ENCODE data around the gene C1QTNF6.

- TF ChIP-seq ATF3 (IDR thresholded peaks at IDR 0.05) (no peak), EZH2 (IDR thresholded peaks at IDR 0.05) (no peak), POLR2A (IDR thresholded peaks at IDR 0.05; ENCODE audit: borderline replicate concordance, extremely low read depth, insufficient read depth, insufficient read length) (no peak), CTCF (IDR thresholded peaks at IDR 0.05 in 2 of 3, conservative IDR thresholded peaks at IDR 0.05 in 1 of 3; ENCODE audit: borderline replicate concordance in 1 of 3, insufficient read depth in 1 of 3, low read depth in 2 of 3, low read length in 2 of 3) (peak in 2 of 3 experiments; percentile 12 to 26; a peak in 2 of 6 replicates), POLR2AphosphoS5 (IDR thresholded peaks at IDR 0.05; ENCODE audit: low read depth, low read length) (no peak), ZBTB33 (IDR thresholded peaks at IDR 0.05; ENCODE audit: extremely low read depth, insufficient replicate concordance, low read length) (no peak), SP1 (IDR thresholded peaks at IDR 0.05; ENCODE audit: low read depth) (no peak), RAD21 (IDR thresholded peaks at IDR 0.05; ENCODE audit: low read depth) (no peak), EZH2phosphoT487 (IDR thresholded peaks at IDR 0.05; ENCODE audit: borderline replicate concordance) (no peak), ELF1 (IDR thresholded peaks at IDR 0.05; ENCODE audit: borderline replicate concordance, low read depth) (no peak), REST (IDR thresholded peaks at IDR 0.05; ENCODE audit: low read depth) (no peak), CEBPB (IDR thresholded peaks at IDR 0.05; ENCODE audit: low read depth) (no peak), MAX (IDR thresholded peaks at IDR 0.05) (no peak), JUND (IDR thresholded peaks at IDR 0.05) (no peak)
Observed at GRCh38 chr22:37160027-37160426, 28.0 kb downstream of the C1QTNF6 start.

All from HCT116 (cell line).